ENCODE results near the gene HNRNPUL1.
"Not testable (repeated sequence)": the region's sequence is repeated elsewhere in the genome, so short reads cannot be mapped to it uniquely, and the experiment has no call there.

The HNRNPUL1 gene

GRCh38 chr19:41263850-41264580 is at the start of gene HNRNPUL1:
HNRNPUL1 (plus strand) TSS chr19:41264372; CDS start chr19:41264504, 132 bp downstream.
- DNase-seq = peak; percentile 100

DNA sequence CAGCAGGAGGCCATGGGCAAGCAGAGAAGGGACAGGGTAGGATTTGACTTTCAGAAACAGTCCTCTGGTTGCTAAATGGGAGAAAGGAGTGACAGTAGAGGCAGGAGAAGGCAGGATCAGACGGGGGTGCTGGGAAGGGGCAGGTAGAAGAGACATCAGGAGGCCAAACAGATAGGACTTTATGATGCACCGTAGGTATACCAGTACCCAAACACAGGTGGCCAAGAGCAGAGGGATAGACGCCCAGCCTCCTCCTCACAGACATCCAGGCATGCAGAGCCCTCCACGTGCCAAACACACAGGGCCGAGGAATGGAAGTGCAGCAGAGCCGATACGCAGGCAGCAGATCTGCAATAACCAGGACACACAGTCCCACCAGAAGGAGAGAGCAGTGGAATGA is 46.4 kb upstream of the HNRNPUL1 start:
- no peak for DNase-seq

GRCh38 chr19:41218249-41218614 is 45.9 kb upstream of the HNRNPUL1 start:
- no peak for DNase-seq

DNA sequence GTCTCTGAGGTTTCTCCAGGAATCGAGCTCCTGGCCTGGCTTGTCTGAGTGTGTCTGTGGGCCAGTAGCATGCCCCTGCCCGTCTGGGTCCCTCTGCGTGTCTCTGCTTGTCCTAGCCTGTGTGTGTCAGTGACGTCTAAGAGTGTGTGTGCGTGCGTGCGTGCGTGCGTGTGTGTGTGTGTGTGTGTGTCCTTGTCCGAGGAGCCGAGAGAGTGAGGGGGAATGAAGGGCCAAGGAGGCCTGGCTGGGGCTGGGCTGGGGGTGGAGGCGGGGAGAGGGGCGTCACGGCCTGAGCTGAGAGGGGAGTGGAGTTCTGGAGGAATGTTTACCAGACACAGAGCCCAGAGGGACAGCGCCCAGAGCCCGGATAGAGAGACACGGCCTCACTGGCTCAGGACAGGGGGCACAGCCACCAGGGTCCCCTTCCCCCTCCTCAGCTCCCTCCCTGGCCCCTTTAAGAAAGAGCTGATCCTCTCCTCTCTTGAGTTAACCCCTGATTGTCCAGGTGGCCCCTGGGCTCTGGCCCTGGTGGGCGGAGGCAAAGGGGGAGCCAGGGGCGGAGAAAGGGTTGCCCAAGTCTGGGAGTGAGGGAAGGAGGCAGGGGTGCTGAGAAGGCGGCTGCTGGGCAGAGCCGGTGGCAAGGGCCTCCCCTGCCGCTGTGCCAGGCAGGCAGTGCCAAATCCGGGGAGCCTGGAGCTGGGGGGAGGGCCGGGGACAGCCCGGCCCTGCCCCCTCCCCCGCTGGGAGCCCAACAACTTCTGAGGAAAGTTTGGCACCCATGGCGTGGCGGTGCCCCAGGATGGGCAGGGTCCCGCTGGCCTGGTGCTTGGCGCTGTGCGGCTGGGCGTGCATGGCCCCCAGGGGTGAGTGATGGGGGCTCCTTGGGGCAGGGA is 45.3 kb upstream of the HNRNPUL1 start, which contains the start of gene AXL:
Gene AXL, plus strand, starts transcription at position 609 of the 893 bp plus-strand sequence. Its CDS starts 170 bp downstream, at position 779.
- peak; percentile 73 for DNase-seq

DNA sequence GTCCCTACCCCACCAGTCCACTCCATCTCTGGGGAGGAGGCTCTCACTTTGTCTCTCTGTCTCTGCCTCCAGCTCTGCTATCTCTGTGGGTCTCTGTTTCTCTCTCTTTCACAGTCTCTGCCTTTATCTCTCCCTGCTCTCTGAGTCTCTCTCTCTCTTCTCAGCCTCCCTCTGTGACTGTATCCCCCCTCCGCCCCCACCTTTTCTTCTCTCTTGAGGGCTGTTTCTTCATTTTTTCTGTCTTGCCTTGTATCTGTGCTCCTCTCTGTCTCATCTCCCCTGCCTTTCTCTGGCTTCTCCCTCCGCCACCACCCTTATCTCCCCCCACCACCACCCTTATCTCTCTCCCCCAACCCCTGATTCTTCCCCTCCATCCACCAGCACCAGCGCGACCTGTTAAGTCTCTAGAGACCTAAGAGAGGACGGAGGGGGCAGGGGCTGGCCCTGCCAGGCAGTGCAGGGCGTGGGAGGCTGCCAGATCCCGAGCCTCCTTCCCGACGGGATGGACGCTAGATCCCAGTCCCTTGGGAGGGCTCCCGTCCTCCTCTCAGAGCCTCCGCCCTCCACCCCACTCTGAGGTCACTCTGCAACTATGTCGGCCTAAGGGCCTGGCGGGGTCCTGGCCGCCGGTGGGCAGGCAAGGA is 44.1 kb upstream of the HNRNPUL1 start:
- no peak for DNase-seq

DNA sequence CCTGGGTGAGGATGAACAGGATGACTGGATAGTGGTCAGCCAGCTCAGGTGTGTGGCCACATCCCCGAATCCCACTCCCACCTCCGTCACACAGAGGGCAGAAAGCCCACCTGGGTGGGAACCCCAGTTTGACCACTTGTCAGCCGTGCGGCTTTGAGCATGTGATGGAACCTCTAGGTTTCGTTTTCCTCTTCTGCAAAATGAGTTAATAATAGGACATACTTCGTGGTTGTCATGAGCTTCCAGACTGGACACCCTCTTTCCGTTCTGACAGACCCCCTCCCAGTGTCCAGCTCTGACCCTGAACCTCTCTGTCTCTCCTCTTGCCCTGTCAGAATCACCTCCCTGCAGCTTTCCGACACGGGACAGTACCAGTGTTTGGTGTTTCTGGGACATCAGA is 43.4 kb upstream of the HNRNPUL1 start:
- DNase-seq = no peak

DNA sequence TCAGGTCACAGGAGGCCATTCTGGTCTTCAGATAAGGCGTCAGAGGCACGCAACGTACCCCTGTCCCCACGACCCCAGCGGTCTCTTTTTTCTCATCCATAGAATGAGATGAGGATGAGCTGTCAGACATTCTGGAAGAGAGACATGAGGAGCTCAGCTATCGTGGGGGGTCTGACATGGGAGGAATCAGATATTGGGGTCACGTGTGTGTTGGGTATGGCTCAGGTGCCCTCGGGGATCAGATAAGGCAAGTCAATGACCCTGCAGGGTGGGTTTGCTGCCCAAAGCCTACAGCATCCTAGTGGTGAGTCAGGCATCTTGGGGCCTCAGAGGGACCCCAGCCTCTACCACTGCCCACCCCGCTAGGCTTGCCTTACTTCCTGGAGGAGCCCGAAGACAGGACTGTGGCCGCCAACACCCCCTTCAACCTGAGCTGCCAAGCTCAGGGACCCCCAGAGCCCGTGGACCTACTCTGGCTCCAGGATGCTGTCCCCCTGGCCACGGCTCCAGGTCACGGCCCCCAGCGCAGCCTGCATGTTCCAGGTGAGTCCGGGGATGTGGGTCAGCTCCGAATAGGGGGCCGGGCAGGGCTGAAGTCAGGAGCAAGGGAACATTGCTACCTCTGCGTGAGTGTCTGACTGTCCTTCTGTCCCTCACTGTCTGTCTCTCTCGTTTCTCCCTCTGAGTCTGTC is 42.5 kb upstream of the HNRNPUL1 start:
- DNase-seq = no peak

- DNase-seq = no peak
Measured at GRCh38 chr19:41222240-41222639, 41.9 kb upstream of the HNRNPUL1 start.

DNA sequence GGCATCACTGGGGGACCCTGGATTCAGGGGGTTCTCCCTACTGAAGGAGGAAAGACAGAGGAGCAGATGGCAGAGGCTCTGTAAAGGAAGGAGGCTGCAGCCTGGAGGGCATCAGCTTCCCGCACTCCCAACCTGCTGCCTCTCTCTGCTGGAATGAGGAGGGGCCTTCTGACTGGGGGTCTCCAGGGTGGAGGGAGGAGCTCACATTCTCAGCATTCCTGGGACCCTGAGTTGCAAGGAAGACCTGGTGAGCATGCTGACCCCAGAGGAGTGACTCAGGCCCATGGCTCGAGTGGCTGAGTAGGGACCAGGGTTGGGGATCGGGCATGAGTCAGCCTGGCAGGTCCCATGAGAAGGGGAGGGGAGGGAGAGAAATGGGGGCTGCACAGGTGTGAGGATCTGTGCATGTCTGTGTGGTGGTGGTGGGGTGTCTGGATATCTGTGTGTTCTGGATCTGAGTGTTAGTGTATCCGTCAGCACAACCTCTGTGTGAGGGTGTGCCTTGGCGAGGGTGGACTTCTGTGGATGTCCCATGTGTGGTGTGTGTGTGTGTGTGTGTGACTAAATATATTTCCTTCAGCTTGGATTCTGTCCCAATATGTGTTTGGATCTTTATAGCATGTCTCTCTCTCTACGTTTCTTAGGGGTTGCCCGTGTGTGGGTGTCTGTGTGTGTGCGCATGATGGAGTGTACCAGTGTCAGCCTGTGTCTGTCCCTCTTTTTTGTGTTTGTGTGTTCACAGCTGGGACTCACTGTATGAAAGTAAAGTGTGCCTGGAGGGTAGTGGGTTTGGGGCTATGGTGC is 40.5 kb upstream of the HNRNPUL1 start:
- DNase-seq = peak; percentile 78

GRCh38 chr19:41224632-41225031 is 39.5 kb upstream of the HNRNPUL1 start:
- no peak for DNase-seq

DNA sequence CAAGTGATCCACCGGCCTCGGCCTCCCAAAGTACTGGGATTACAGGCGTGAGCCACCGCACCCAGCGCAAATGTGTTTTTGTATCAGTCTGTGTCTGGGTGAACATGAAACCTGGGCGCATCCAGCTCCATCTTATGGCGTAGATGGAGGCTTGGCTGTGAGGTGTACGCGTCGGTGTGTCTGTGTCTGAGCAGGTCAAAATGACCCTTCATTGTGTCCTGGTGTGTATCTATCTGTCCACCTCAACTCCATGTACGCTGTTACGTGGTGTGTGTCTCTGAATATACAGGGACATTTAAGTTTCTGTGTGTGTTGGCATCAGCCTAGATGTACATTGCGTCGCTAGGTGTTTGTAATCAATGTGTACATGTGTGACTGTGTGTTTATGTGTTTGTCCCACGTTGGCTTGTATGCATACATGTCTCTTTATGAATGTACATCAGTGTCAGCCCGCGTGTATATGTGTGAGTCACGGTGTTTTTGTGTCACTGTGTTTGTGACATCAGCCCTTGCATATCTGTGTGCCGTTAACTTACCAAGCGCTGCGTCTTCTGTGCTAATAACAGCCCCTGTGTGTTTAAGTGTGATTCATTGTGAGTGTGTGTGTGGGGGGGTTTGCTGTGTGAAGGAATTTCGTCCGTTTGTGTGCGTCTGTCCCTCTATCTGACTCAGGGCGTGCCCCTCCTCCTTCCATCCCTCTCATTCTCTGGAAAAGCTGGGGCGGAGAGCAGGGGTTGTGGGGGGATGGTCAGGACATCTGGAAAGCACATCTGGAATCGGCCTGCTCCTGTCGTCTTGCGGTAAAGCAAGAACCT is 38.7 kb upstream of the HNRNPUL1 start:
- DNase-seq = peak; percentile 99

DNA sequence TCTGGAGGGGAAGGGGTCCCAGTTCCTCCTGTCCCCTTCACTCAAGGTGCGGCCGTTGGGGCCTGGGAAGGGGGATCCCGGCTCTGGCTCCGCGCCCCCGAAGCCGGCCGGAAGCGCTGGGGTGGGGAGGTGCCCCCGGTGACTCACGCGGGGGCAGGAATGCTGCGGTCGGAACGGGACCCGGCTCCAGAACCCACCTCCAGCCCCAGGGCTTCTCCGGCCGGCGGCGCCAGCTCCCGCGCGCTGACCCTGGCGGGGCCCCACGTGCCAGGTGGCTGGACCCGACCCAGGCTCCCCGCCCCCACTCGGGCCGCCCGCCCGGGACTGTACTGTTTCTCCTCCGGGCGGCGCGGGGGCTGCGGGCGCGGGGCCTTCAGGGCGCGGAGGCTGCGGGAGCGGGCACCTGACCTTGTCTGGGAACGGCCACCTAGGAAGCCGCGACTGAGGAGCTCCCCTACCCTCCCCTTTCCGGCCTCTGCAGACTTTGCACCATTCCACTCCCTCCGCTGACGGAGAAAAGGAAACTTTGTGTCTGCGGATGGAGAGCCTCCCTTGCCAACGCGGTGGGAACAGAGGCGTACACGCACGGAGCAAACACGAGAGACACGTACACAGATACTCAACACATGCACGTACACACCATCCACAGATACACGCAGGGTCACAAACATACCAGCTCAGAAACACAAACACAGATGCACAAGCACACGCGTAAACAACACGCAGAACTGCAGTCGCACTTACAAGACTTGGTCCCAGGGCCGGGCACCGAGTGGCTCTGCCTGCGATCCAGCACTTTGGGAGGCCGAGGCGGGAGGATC is 37.9 kb upstream of the HNRNPUL1 start:
- peak; percentile 92 for DNase-seq

DNA sequence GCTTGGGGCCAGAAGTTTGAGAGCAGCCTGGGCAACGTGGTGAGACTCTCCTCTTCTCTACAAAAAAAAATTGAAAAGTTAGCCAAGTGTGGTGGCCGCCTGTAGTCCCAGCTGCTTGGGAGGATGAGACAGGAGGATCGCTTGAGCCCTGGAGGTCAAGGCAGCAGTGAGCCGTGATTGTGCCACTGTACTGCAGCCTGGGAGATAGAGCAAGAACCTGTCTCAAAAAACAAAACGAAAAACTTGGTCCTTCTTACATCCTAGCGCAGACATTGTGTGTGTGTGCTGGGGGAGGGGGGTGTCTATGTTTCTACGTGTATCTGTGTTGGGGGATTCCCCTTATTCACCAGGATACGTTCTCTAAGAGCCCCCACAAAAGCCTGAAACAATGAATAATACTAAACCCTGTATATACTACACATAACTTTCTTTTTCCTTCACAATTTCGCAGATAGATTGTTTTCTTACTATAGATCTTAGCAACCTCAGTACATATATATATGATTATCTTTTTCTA is 37.2 kb upstream of the HNRNPUL1 start:
- DNase-seq = no peak

DNA sequence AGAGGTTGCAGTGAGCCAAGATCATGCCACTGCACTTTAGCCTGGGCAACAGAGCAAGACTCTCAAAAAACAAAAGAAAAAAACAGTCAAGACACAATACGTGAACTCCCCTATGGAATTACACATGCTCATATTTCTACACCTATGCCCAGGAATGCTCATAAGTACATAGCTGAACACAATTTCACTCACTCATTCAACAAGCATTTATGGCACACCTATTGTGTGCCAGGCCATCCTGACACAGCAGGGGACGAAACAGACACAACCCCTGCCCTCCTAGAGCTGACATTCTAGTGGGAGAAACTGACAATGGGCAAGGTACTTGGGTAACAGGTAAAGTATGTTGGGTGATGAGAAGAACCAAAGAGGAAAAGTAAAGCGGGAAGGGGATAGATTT is 35.7 kb upstream of the HNRNPUL1 start:
- DNase-seq = no peak

DNA sequence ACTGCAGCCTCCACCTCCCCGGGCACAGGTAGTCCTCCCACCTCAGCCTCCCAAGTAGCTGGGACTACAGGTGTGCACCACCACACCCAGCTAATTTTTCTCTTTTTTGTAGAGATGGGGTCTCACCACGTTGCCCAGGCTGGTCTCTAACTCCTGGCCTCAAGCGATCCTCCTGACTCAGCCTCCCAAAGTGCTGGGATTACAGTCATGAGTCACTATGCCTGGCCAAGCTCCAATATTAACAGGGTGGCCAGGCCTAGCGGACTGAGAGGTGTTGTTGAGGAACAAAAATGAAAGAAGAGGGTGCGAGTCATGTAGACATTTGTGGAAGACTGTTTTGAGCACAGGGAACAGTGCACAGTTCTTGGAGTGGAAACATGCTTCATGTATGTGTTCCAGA is 34.8 kb upstream of the HNRNPUL1 start:
- DNase-seq = not testable (repeated sequence)

- no peak for DNase-seq
Measured at GRCh38 chr19:41230067-41230857, 33.9 kb upstream of the HNRNPUL1 start.

GRCh38 chr19:41232686-41233085 is 31.5 kb upstream of the HNRNPUL1 start:
- DNase-seq = no peak

DNA sequence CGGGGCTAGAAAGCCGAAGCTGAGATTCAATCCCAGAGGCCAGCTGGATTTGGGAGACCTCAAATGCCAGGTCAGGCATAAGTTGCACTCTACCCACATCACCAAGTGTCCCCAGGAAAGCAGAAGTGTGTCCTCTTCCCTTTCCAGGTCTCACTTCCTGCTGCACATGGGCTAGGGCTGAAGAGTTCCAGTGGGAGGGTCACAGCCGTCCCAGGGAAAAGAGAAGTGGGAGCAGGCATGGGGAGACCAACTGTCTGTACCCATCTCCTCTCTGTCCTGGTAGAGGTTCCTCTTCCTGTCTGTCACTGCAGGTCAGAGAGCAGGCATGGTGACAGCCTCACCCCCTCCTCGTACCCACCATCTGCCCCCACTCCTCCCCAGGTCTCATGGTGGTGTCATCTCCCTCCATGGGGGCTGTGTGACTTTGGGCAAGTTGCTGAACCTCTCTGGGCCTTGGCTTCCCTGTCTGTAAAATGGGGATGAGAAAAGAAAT is 30.4 kb upstream of the HNRNPUL1 start:
- no peak for DNase-seq

Data from kidney glomerular epithelial cell (primary cell).